GM12878 (cell line): ENCODE measurements around the gene PSMD12. TPM values are rescaled to one million over a fixed set of nuclear protein-coding genes. Genes with fewer than 3 reads are reported as not detected.

Source experiments
- ATAC-seq: fragments of 200-7000 bp; cut with Tn5 transposase; 3 replicates; pipeline ENCODE4 v1.9.1; 2020; ENCODE audit warnings: mild to moderate bottlenecking, moderate library complexity
- BruUV-seq: library from RNA; stranded (reverse); fragments of 400-500 nt; replicated peaks from 2 replicates; lab custom pipeline; 2021; lab: Mats Ljungman, UMichigan
- CTCF ChIA-PET: fragments of 300-600 bp; sonication (Branson Sonifier 250); formaldehyde crosslinking; extraction: SDS; loops from one replicate; lab custom pipeline; 2021; ENCODE audit warnings: inconsistent platforms; lab: Yijun Ruan, JAX
- POLR2A ChIA-PET: fragments of 350-600 bp; formaldehyde crosslinking; extraction: SDS; loops from one replicate; lab custom pipeline; 2021; ENCODE audit warnings: inconsistent platforms; lab: Charles Lee
- RAD21 ChIA-PET: fragments of 300-600 bp; sonication (Branson Sonifier 250); formaldehyde crosslinking; loops from one replicate; lab custom pipeline; 2023; ENCODE audit warnings: antibody characterized with exemption; ENCODE audit not compliant: unreplicated experiment; lab: Charles Lee
- SMC1A ChIA-PET: fragments of 300-600 bp; sonication (Branson Sonifier 250); formaldehyde crosslinking; loops from one replicate; lab custom pipeline; 2023; ENCODE audit not compliant: unreplicated experiment, uncharacterized antibody; lab: Charles Lee
- DNase-seq: peaks from one replicate; pipeline ENCODE4 v3.0.0-alpha.2; 2011; ENCODE audit warnings: low read depth, low spot score
- FAIRE-seq: peaks from 3 replicates; lab custom pipeline; 2011; peaks lifted over from hg19 to GRCh38; lab: Jason Lieb, UNC
- H2AFZ ChIP-seq: 2 replicates; pipeline ENCODE4 v1.6.0; 2011; ENCODE audit warnings: low read depth, low read length, control low read depth; ENCODE audit not compliant: control insufficient read depth
- H3K27ac ChIP-seq: 2 replicates; pipeline ENCODE4 v1.5.1; 2011; ENCODE audit warnings: control low read depth; ENCODE audit not compliant: control insufficient read depth, insufficient read depth
- H3K27me3 ChIP-seq, 2 experiments: replicated peaks in 1 of 2; 2 replicates each; pipeline versions ENCODE4 v1.6.0 to v1.6.1; 2011; ENCODE audit warnings: low read length in 1 of 2; ENCODE audit not compliant: control insufficient read depth in 2 of 2, insufficient read depth in 2 of 2
- H3K36me3 ChIP-seq, 2 experiments: 2 replicates each; pipeline ENCODE4 v1.5.1; 2011; ENCODE audit warnings: low read length in 1 of 2; ENCODE audit not compliant: control insufficient read depth in 2 of 2, insufficient read depth in 2 of 2
- H3K4me1 ChIP-seq: 2 replicates; pipeline ENCODE4 v1.6.1; 2011; ENCODE audit warnings: mild to moderate bottlenecking, low read length, moderate library complexity, mixed read lengths; ENCODE audit not compliant: control insufficient read depth, insufficient read depth
- H3K4me2 ChIP-seq: 2 replicates; pipeline ENCODE4 v1.6.0; 2011; ENCODE audit warnings: control low read depth; ENCODE audit not compliant: control insufficient read depth, insufficient read depth
- H3K4me3 ChIP-seq: fragments of 200-600 bp; sonication (generic); 2 replicates; pipeline ENCODE4 v1.5.1; 2016
- H3K79me2 ChIP-seq: 2 replicates; pipeline ENCODE4 v1.6.0; 2011; ENCODE audit warnings: low read length; ENCODE audit not compliant: control insufficient read depth, insufficient read depth
- H3K9ac ChIP-seq: 2 replicates; pipeline ENCODE4 v1.8.0; 2011; ENCODE audit warnings: low read length, control low read depth, mixed read lengths; ENCODE audit not compliant: control insufficient read depth, insufficient read depth
- H3K9me3 ChIP-seq: replicated peaks from 3 replicates; pipeline ENCODE4 v1.5.1; 2011; ENCODE audit warnings: mild to moderate bottlenecking, low read length; ENCODE audit not compliant: control insufficient read depth, insufficient read depth
- H4K20me1 ChIP-seq: 2 replicates; pipeline ENCODE4 v1.6.0; 2011; ENCODE audit not compliant: control insufficient read depth, insufficient read depth
- BCL3 ChIP-seq: IDR thresholded peaks from 2 replicates; pipeline ENCODE4 v1.6.1; 2011; ENCODE audit warnings: borderline replicate concordance, low read depth, mild to moderate bottlenecking, moderate library complexity, low read length; ENCODE audit not compliant: insufficient read depth, poor library complexity, severe bottlenecking
- BMI1 ChIP-seq: fragments of 450-650 bp; IDR thresholded peaks from 2 replicates; pipeline ENCODE4 v1.6.1; 2016; ENCODE audit warnings: mild to moderate bottlenecking, moderate library complexity, borderline replicate concordance
- CBFB ChIP-seq: IDR thresholded peaks from 2 replicates; pipeline ENCODE4 v1.6.1; 2016; ENCODE audit warnings: antibody characterized with exemption, low read depth
- ESRRA ChIP-seq: IDR thresholded peaks from 2 replicates; pipeline ENCODE4 v1.6.1; 2012; ENCODE audit warnings: mild to moderate bottlenecking, low read length, improper control_type of control experiment
- FOXM1 ChIP-seq: IDR thresholded peaks from 2 replicates; pipeline ENCODE4 v1.6.1; 2012; ENCODE audit warnings: low read depth, mild to moderate bottlenecking, inconsistent platforms, low read length, moderate library complexity
- KAT2A ChIP-seq: conservative IDR thresholded peaks from 2 replicates; pipeline ENCODE4 v1.6.1; 2011; ENCODE audit warnings: low read depth, low read length; ENCODE audit not compliant: control insufficient read depth
- MAX ChIP-seq: IDR thresholded peaks from 2 replicates; pipeline ENCODE4 v1.6.1; 2012; ENCODE audit warnings: low read depth, low read length, improper control_type of control experiment
- MTA3 ChIP-seq: IDR thresholded peaks from 2 replicates; pipeline ENCODE4 v1.6.1; 2012; ENCODE audit warnings: low read length, inconsistent platforms, borderline replicate concordance
- MYC ChIP-seq: IDR thresholded peaks from 2 replicates; pipeline ENCODE4 v1.6.1; 2011; ENCODE audit warnings: mild to moderate bottlenecking, low read length, moderate library complexity, inconsistent platforms; ENCODE audit not compliant: insufficient read depth, insufficient replicate concordance, insufficient read length, severe bottlenecking
- PML ChIP-seq: IDR thresholded peaks from 2 replicates; pipeline ENCODE4 v1.6.1; 2012; ENCODE audit warnings: low read length, inconsistent platforms
- POLR2A ChIP-seq: IDR thresholded peaks from 2 replicates; pipeline ENCODE4 v1.6.1; 2011; ENCODE audit warnings: low read depth, mild to moderate bottlenecking, low read length
- SMARCA5 ChIP-seq: fragments of 450-650 bp; IDR thresholded peaks from 2 replicates; pipeline ENCODE4 v1.6.1; 2017; ENCODE audit warnings: mild to moderate bottlenecking
- SP1 ChIP-seq: IDR thresholded peaks from one replicate; pipeline ENCODE4 v1.6.1; 2011; ENCODE audit warnings: low read depth, low read length
- ZNF217 ChIP-seq: fragments of 450-650 bp; IDR thresholded peaks from 2 replicates; pipeline ENCODE4 v1.6.1; 2017; ENCODE audit warnings: antibody characterized with exemption, mild to moderate bottlenecking
- ZZZ3 ChIP-seq: IDR thresholded peaks from 2 replicates; pipeline ENCODE4 v1.6.1; 2011; ENCODE audit warnings: low read depth; ENCODE audit not compliant: control insufficient read depth, insufficient read length
- WGBS: methylation state at CpG from one replicate; pipeline ENCODE4 v1.1.6; 2016; ENCODE audit warnings: low lambda C conversion rate; ENCODE audit not compliant: insufficient replicate concordance, insufficient coverage; ENCODE audit errors: missing lambda C conversion rate; 5-methylcytosine and 5-hydroxymethylcytosine counted together
- in situ Hi-C: fragments of 300-500 bp; cut with MboI; formaldehyde crosslinking; loops from 9 replicates; pipeline ENCODE4 v1.14.3; 2018; ENCODE audit warnings: mixed read lengths
- intact Hi-C: fragments of 100-400 bp; cut with micrococcal nuclease; formaldehyde crosslinking; loops from one replicate; pipeline ENCODE4 v1.14.2; 2022; ENCODE audit not compliant: unreplicated experiment
- polyA plus RNA-seq, 11 experiments: library from polyadenylated mRNA; depleted of rRNA in 4 of 11; unstranded in 6 of 11; stranded (reverse) in 5 of 11; fragments of >200 nt; fragmentation: Nextera tagmentation in 4 of 11; fragmentation: Illumina TruSeq in 1 of 11; extraction: Ambion mirVana in 4 of 11; extraction: Trizol in 1 of 11; gene quantifications; 1 replicate in 1 of 11; 2 replicates in 10 of 11; pipeline versions ENCODE4 v1.2.1 to v1.2.3, GENCODE V29; 2011 to 2016; ENCODE audit warnings: inconsistent platforms in 2 of 11, missing spikeins in 2 of 11, low read depth in 1 of 11
- total RNA-seq, 4 experiments: library from RNA; depleted of rRNA in 3 of 4; stranded (reverse); fragments of >200 nt in 3 of 4; fragmentation: Illumina TruSeq in 1 of 4; extraction: Trizol in 1 of 4; gene quantifications; 2 replicates each; pipeline versions ENCODE4 v1.2.1 to v1.2.3, GENCODE V29; 2013 to 2021

The PSMD12 gene
- total and polyA plus RNA-seq, 10 of the 15 experiments (the other 5 are each of a cell fraction or from before 2014, with no cell fraction given): 19.8 to 149 (median 47.5) TPM

GRCh38 chr17:67414130-67414529, 47.8 kb upstream of the PSMD12 start:
- FAIRE-seq (no peak), DNase-seq (no peak), ATAC-seq (no peak)
- no peak overlapping the region for H3K4me3 ChIP-seq
- H3K79me2 ChIP-seq: peaks cover 25% of the 10 kb centered on the region
- BruUV-seq: no TSS peak
- in situ Hi-C loops: no loop called here
- no peaks in the 10 kb centered on the region for H3K27me3 ChIP-seq
- no peak overlapping the region for H3K4me2 ChIP-seq
- TF ChIP-seq MTA3 (no peak), SMARCA5 (no peak), BCL3 (no peak), ZNF217 (0 out of 2 replicates have a peak, but pooled peaks have one; percentile 42)
- ChIA-PET SMC1A (no interaction called here), RAD21 (no interaction called here), CTCF (no interaction called here), POLR2A (no interaction called here)
- no peaks in the 10 kb centered on the region for H3K4me1 ChIP-seq
- H2AFZ ChIP-seq: no peak overlapping the region
- H3K9me3 ChIP-seq: no peaks in the 10 kb centered on the region; the same call in 2 of the 3 replicates
- H3K27ac ChIP-seq: no peak overlapping the region
- H3K9ac ChIP-seq: no peak overlapping the region
- no peaks in the 10 kb centered on the region for H4K20me1 ChIP-seq
- intact Hi-C loops: no loop called here
- no peaks in the 10 kb centered on the region; a peak in 1 of 4 replicates for H3K36me3 ChIP-seq
- WGBS: 4% methylated on average over 1 of the region's 1 CpG

GRCh38 chr17:67413388-67413787, 47.0 kb upstream of the PSMD12 start:
- in situ Hi-C loops: no loop called here
- Histone ChIP-seq H3K9ac (no peak overlapping the region), H3K4me2 (no peak overlapping the region), H3K4me3 (no peak overlapping the region), H4K20me1 (no peaks in the 10 kb centered on the region), H3K27me3 (no peaks in the 10 kb centered on the region), H3K36me3 (no peaks in the 10 kb centered on the region; a peak in 1 of 4 replicates), H3K9me3 (no peaks in the 10 kb centered on the region; the same call in 2 of the 3 replicates), H3K79me2 (peaks cover 23% of the 10 kb centered on the region), H3K27ac (no peak overlapping the region), H3K4me1 (no peaks in the 10 kb centered on the region), H2AFZ (no peak overlapping the region)
- ChIA-PET RAD21 (no interaction called here), CTCF (no interaction called here), POLR2A (no interaction called here), SMC1A (no interaction called here)
- BruUV-seq: no TSS peak
- FAIRE-seq (no peak), DNase-seq (no peak), ATAC-seq (no peak)
- 42% methylated on average over 5 of the region's 5 CpGs for WGBS
- intact Hi-C loops: no loop called here
- TF ChIP-seq ZZZ3: no peak
- no peak for TF ChIP-seq POLR2A
- no peak for TF ChIP-seq MYC
- TF ChIP-seq PML: no peak
- TF ChIP-seq MAX: no peak
- no peak for TF ChIP-seq BMI1
- TF ChIP-seq ESRRA: no peak
- TF ChIP-seq KAT2A: no peak
- no peak for TF ChIP-seq CBFB
- TF ChIP-seq SP1: no peak
- TF ChIP-seq FOXM1: no peak
